Activated CD4-positive, alpha-beta T cell treated with anti-CD3 and anti-CD28 coated beads for 4 hours (primary cell): ENCODE results near the gene FRAS1.
"Not testable (repeated sequence)": the region's sequence is repeated elsewhere in the genome, so short reads cannot be mapped to it uniquely, and the experiment has no call there.

Source experiments
- DNase-seq, 2 donors: peaks; one replicate each; pipeline ENCODE4 v3.0.0-alpha.2; 2020

The FRAS1 gene

DNA sequence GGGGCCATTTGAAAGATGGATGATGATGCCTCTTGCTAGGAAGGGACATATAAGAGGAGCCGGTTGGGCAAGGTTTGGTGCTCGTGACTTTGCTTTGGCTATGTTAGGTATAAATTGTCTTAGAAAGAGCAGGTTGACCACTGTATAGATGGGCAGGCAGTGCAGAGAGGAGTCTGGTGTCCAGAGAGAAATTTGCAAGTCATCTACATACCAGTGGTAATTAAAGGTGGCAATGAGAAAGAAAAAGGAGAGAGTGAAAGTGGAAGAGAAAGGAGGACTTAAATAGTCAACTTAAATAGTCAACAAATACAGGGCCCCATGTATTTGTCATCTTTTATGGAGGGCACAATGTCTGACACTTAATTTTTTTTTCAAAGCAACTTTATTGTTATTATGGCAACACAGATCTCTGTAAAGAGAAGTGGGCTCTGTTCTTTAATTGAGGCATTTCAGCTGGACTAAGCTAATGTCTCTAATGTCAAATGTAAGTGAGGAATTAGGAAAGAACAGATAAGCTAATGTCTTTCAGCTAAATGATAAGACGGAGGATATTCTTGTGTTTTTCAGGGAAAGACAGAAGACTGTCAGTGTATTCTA is 419.1 kb downstream of the FRAS1 start:
- DNase-seq = no peak

DNA sequence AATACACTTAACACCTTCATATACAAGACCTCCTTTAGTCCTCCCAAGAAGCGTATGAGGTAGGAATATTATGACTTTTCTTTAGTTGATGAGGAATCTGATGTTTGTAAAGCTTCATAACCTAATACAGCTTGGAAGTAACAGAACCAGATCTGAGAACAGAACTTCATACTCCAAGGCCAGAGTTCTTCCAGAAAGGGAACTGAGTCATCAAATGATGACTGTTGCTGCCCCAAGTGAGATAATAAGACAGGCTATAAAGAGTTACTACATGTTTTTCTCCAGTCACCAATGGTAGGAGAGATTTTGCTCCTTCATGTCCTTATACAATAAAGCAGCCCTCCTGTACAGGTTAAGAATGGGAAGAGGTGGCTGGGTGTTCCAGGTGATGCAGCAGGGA is 420.2 kb downstream of the FRAS1 start:
- no peak for DNase-seq

DNA sequence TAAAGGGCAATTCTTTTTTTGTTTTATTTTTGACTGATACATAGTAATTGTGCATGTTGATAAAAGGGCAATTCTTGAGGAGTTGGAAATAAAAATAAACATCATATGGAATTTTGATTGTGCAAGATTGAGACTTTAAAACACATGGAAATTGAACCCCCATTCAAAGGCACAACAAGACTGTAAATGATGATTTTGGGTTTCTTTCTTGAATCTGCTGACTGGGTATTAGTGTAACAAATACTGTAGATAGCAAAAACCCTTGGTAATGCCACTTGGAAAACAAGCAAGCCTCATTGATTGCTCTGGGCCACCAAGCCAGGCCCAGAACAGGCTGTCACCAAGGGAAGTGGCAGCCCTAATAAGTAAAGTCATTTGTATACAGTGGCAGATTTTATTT is 421.4 kb downstream of the FRAS1 start:
- no peak for DNase-seq

DNA sequence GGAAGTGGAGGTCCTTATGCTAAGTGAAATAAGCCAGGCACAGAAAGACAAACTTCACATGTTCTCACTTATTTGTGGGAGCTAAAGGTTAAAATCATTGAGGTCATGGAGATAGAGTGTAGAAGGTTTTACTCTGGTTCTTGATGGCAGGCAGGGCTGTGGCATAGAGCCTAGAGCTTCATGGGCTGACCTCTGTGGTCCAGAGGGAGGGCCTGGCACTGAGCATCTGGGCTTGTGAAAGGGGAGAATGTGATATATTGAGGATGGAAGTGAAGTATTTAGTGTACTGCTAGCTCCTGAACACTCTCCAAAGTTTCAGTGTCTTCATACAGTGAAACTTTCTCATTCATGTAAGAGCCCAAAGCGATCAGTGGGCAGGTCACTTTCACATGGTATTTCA is 423.2 kb downstream of the FRAS1 start:
- no peak for DNase-seq

DNA sequence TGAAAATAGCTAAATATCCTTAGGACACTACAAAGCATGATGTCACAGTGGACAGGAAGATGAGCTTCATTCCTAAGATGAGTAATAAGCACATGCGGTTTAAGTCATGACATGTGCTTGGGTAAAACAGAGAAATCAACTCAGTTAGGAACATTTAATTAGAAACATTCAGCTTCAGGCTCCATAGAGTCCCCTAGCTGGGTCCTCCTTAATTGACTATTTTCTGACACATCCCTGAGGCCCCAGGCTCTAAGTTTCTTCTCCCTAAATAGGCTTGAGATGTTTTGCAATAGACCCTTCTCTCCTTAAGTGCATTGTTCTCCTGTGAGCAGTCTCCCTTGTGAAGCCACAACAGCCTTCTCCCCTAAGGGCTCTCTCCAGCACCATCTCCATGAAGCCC is 424.1 kb downstream of the FRAS1 start:
- DNase-seq = no peak

DNA sequence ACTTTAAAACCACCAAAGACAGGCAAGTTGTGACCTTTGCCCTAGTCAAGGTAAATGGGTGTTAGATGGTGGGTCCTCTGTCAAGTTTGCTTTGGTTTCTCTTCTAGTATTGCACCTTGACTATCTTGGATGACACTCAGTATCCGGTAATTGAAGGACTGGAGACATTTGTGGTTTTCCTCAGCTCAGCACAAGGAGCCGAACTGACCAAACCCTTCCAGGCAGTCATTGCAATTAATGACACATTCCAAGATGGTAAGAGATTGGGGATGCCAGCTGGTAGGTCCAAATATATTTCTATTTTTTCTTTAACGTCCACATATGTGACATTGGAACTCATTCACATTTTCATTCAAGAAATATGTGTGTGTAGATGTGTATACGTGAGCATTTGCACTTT is 425.2 kb downstream of the FRAS1 start:
- no peak for DNase-seq

DNA sequence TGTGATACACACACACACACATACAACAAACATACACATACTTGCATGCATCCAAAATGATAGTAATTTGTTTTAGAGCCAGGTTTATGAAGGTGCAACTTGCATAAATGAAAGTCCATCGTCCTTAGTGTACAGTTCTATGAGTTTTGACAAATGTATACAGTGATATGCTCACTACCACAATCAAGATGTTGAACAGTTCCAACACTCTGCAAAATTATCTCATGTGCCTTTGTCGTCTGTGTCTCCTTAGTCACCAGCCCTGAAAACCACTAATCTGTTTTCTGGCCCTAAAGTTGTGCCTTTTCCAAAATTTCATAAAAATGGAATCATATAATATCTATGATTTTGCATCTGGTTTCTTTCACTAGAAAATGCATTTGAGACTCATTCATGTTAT is 426.7 kb downstream of the FRAS1 start:
- no peak for DNase-seq

DNA sequence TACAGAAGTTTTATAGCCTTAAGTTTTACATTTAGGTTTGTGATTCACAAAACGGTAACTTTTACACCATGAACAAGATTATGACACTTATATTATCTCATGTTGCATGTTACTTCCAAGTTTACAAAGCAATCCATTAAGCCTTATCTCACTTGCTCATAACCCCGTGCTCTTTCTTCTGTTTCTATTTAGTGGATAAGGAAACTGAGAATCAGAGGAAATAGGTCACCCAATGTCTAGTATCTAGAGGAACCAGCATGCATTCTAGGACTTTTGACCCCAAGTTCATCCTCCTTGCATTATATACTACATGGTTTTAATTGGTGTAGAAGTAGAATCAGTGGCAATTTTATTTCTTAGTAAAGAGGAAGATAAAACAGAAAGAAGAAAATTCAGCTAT is 427.5 kb downstream of the FRAS1 start:
- no peak for DNase-seq

DNA sequence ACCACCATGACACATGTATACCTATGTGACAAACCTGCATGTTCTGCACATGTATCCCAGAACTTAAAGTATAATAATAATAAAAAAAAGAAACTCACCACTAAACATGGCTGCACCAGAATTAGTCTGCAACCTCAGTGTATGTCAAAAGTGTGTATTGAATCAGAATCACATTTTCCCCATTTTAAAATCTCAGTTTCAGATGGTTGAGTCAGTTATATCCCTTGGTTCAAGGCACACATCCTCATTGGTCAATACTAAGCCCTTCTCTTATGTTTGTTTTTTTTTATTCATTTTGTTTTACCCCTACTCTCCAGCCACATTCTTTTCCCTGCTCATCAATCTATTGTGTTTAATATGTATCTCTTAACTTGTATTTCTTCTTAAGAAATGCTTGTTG is 436.6 kb downstream of the FRAS1 start:
- DNase-seq = no peak

DNA sequence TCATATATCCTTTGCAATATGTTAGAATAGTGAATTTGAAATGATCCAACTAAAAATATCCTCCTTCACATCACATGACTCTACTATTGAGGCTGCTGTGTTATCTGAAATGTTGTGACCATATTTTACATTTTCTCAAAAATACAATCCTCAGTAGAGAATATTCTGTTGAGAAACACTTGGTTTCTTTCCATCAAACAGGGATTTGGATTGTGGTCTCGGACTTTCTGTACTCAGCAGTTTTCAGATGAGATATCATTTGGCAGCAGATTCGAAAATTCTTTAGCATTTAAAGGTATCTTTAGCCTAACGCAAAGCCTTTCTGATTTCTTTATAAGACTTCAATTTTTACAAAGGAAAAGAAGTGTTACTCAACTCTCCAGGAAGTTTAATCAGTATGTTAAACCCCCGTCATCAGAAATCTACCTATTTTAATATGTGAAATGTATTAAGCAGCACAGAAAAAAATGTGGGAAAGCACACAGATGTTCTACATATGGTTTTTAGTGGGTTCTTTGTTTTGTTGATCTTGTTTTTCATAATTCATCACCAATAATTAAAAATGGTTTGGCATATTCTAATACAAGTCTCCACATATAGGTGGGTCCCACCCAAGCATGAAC is 439.0 kb downstream of the FRAS1 start:
- DNase-seq = no peak

DNA sequence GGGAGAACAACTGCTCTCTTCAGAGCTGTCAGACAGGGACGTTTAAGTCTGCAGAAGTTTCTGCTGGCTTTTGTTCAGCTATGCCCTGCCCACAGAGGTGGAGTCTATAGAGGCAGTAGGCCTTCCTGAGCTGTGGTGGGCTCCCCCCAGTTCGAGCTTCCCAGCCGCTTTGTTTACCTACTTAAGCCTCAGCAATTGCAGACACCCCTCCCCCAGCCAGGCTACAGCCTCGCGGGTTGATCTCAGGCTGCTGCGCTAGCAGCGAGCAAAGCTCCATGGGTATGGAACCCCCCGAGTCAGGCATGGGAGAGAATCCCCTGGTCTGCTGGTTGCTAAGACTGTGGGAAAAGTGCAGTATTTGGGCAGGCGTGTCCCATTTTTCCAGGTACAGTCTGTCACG is 449.1 kb downstream of the FRAS1 start:
- not testable (repeated sequence) for DNase-seq

DNA sequence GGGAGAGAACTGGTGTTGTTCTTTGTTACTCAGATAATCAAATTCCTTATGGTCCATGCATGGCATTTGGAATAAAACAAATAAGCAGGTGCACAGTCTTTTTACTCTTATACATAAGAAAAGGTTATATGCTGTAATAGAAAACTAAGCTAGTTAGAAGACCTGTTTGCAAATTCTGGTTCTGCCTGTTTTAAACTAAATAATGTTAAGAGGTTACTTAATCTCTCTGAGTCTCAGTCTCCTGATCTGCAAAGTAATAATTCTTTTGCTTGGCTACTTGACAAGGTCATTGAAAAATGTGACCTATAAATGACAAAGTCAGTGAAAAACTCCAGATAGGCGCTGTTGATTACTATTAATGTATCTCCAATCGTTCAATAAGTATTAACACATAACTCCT is 451.9 kb downstream of the FRAS1 start:
- DNase-seq = no peak

DNA sequence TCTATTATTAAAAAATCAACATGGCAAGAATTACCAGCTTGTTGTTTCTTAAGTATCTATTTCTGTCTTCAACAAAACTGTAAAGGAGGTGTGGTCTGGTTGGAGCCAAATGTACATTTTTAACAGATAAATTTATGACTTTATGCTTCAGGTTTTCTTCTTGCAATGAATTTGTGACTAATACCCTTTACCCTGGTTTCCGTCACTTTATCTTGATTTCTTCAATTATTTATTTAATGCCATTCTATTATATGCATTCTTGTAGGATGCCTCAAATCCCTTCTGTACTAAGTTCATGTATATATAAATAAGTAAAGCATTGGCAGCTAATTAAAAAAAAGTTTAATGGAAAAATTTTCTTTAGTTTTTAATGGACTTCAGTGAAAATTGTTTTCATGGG is 453.0 kb downstream of the FRAS1 start:
- no peak for DNase-seq

DNA sequence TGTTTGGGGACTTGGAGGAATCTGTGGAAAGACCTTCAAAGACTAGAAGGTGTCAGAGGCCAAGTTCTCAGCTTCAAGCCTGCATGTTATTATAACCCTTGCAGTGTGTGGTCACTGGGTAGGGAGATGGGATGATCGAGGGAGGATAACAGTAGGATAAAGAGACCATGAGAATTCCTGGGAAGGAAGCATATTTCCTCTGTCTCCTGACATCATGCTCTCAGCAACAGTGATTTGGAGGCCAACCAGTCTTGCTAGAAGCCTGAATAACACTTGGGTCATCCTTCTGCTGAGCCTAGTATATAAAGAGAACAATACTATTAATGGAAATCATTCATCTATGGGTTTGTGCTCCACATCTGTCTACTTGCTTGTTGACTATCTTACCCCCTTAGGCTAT is 453.6 kb downstream of the FRAS1 start:
- DNase-seq = no peak

DNA sequence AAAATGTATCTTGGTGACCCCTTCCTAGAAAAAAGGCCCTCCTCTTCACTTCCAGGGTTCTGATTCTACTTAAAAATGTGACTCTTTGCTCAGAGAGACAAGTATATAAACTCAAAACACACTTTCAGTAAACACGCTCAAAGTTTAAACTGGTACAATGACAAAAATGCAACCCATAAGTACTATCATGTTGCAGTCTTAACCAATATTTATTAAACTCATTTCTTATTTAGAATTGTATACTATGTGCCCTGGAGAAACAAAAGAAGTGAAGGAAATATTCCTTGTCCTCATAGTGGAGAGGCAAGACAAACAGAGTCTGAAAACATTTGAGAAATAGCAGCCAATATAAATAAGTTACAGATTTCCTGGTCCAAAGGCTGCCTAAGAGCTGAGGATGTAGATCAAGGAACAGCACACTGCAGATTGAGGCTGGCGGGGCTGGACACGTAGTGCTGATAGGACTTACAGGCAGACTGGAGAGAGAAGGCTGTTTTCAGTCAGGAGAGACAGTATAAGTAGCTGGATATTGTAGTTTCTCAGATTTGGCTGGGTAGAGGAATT is 455.3 kb downstream of the FRAS1 start:
- no peak for DNase-seq

DNA sequence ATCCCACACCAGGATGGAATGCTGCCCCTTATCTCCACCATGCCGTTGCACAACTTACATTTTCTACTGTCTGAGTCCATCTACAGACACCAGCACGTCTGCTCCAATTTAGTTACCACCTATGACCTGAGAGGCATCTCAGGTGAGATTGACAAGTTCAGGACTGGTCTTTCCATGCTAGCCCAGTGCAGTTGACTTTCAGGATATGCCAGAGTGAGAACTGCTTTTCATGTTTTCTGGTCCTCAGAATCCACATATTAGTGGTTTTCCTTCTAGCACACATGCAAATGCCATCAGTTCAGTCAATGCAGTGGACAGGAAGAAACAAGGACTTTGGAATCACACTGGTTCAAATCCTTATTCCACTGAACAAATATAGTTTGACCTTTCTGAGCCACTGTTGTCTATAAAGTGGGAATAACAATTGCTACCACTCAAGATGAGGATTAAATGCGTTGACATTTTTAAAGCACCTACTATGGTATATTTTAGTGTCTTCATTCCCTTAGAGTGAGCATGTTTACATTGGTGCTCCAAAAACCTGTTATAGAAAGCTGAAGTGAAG is 456.4 kb downstream of the FRAS1 start:
- DNase-seq = no peak

DNA sequence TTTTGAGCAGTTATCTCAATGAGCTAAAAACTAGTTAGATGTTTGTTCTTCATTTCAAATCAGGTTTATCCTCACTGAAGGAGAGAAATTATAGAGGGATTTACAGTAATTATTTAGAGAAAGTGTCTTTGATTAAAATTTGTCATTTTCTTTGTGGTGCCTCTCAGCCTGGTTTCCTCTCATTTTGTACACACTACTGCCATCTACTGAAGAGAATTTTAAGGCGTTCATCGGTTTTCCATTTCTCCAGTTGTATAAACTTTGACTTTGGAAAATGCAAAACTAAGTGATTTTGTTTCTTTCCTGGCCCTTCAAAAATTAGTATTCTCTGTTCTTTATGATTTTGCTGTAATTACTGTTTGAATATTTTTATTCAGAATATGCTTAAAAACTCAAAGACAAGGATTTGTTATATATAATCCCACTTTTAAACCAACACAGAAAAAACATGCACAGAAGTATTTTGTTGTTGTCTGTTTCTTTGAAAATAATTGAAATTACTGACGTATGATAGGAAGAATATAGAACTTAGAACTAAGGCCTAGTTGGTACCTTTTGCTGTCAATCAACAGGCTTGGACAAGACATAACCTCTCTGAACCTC is 460.0 kb downstream of the FRAS1 start:
- no peak for DNase-seq

DNA sequence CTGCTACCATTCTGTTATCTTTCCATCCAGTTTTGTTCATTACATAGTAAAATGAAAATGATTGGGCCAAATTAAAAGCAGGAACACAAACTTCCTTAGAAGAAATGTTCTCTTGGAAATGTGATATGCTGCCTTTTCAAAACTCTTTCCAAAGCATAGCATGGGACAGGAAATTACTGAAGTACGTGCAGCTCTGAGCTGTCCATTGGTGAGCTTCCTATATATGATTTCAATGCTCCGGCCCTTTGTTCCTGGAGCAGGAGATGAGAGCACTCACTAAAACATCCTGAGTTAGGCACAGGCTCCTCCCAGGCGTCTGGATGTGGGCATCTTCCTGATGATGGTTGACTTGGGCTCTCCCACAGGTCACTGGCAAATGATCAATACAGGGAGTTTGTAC is 461.4 kb downstream of the FRAS1 start:
- DNase-seq = no peak

DNA sequence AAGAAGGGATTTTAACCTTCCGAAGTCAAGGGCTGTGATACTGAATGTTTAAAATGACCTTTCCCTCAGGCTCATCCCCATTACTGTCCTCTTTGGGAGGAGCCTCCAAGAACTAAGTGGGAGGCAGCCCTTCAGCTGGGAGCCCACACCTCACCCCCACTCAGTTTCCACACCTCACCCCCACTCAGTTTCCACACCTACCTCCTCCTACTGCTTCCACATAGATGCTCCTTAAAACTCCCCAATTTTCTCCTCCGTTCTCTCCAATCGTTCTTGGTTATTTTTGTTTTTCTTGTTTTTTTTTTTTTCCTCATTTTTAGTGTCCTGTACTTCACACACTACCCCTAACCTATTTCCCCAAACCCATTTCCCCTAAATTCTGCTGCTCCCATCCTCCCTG is 462.8 kb downstream of the FRAS1 start:
- DNase-seq = no peak

DNA sequence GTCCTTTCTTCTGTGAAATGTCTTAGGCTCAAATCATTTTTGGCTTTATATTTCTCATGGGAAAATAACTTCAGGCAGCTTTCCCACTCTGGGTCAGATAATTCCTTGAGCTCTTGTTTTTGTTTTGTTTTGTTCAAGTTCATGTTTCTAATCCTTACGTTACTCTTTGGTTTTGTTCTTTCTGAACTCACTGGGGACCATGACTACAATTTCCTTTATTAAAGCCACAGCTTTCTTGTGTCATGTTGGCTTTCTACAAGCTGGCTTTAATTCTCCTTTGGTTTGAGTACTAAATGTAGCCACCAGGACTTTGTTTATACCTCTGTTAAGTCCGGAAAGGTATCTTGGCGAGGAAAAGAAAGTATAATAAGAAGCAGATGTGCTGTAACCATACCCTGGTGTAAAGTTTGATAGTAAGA is 463.7 kb downstream of the FRAS1 start:
- DNase-seq = no peak

DNA sequence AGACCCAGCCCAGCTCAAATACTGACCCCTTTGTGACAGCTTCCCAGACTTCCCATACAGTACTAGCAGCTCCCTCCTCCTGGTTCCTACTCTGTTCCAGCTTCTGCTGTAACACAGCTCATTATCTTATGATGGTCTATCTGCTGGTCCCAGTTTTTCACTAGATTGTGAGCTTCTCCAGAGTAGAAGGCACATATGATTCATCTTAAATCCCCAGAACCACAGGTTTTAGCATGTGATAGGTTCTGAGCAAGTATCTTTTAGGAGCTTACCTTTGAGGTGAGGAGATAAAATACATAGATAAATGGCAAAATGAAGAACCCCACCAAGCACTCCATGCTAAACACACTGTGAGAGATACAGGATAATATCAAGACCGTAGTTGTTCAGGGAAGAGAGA is 466.9 kb downstream of the FRAS1 start:
- no peak for DNase-seq

DNA sequence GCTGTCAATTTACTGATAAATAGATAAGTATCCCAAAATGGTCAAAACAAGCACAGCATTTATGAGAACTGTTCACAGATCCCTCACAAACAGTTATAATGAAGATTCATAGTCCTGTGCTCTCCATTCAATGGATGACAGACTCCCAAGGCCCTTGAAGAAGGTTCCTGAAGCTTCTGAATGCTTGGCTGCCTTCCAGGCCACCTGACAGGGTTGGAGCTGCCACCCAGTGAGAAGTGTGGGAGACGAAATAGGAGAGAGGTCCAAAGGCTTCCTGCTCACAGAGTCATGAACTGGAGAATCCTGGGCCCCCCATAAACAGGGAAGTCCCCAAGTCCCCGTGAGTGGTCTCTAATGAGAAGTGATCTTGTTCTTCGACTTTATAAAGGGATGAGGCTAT is 468.4 kb downstream of the FRAS1 start:
- DNase-seq = no peak

DNA sequence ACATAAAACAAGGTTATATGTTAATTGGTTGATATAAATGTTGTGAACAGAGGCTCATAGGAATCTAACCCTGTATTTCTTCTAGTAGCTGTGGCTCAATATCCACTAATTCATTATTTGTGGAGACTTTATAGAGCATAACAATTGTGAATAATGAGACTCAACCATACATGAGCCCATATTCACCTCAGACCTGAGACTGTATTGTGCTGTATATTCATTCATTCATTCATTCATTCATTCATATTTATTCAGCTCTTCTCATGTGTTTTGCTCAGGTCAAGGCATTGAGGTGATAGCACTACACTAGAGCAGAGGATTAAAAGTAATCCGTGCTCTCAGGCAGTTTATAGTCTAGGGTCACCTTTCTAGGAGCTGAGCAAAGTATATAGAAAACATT is 470.0 kb downstream of the FRAS1 start:
- DNase-seq = no peak

DNA sequence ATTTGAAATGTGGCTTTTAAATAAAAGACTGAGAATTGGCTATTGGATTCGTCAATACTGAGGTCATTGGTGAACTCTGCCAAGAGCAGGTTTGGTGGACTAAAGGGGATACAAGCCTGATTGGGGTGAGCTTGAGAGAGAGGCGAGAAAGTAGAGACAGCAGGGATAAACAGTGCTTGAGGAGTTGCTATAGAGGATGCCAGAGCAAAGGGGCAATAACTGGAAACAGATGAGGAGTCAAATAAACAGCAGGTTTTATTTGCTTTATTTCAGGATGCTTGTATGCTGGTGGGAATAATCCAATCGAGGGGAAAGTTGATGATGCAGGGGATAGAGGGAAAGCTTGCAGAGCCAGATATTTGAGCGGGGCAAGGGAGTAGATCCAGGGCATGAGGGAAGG is 470.4 kb downstream of the FRAS1 start:
- DNase-seq = no peak
